DND-41 (cell line): ENCODE results near the gene ITPR2.

ENCODE experiments used
- ATAC-seq: fragments of 200-7000 bp; cut with Tn5 transposase; 3 replicates; pipeline ENCODE4 v1.9.1; 2021; ENCODE audit warnings: low read depth; ENCODE audit not compliant: insufficient read depth
- DNase-seq: peaks from one replicate; pipeline ENCODE4 v3.0.0-alpha.2; 2020
- H2AFZ ChIP-seq: 2 replicates; pipeline ENCODE4 v1.6.0; 2012; ENCODE audit warnings: low read depth, low read length
- H3K27ac ChIP-seq: 2 replicates; pipeline ENCODE4 v1.5.1; 2012; ENCODE audit warnings: low read length, inconsistent platforms
- H3K27me3 ChIP-seq: fragments of 200-600 bp; sonication (generic); 2 replicates; pipeline ENCODE4 v1.6.0; 2012; ENCODE audit warnings: low read length, mild to moderate bottlenecking, inconsistent platforms; ENCODE audit not compliant: insufficient read depth, poor library complexity
- H3K36me3 ChIP-seq: 2 replicates; pipeline ENCODE4 v1.5.1; 2012; ENCODE audit warnings: low read length, inconsistent platforms; ENCODE audit not compliant: insufficient read depth
- H3K4me1 ChIP-seq: 2 replicates; pipeline ENCODE4 v1.5.1; 2012; ENCODE audit warnings: mild to moderate bottlenecking, low read length; ENCODE audit not compliant: insufficient read depth
- H3K4me2 ChIP-seq: 2 replicates; pipeline ENCODE4 v1.6.0; 2012; ENCODE audit warnings: mild to moderate bottlenecking, moderate library complexity, low read length, inconsistent platforms; ENCODE audit not compliant: insufficient read depth
- H3K4me3 ChIP-seq, 2 experiments: fragments of 200-600 bp in 1 of 2; shearing (Covaris generic) in 1 of 2; 2 replicates each; pipeline ENCODE4 v1.5.1; 2012 to 2016; ENCODE audit warnings: inconsistent platforms in 2 of 2, low read length in 2 of 2, mild to moderate bottlenecking in 2 of 2, low read depth in 1 of 2, moderate library complexity in 1 of 2
- H3K79me2 ChIP-seq: 2 replicates; pipeline ENCODE4 v1.6.0; 2012; ENCODE audit warnings: low read length, inconsistent platforms; ENCODE audit not compliant: insufficient read depth
- H3K9ac ChIP-seq: 2 replicates; pipeline ENCODE4 v1.6.0; 2012; ENCODE audit warnings: low read depth, mild to moderate bottlenecking, inconsistent platforms, low read length, moderate library complexity
- H3K9me3 ChIP-seq: 2 replicates; pipeline ENCODE4 v1.5.1; 2012; ENCODE audit warnings: low read length, moderate library complexity, mild to moderate bottlenecking, inconsistent platforms; ENCODE audit not compliant: insufficient read depth, severe bottlenecking
- H4K20me1 ChIP-seq: 2 replicates; pipeline ENCODE4 v1.6.0; 2012; ENCODE audit warnings: low read length; ENCODE audit not compliant: insufficient read depth
- EZH2 ChIP-seq: IDR thresholded peaks from 3 replicates; pipeline ENCODE4 v1.6.1; 2012; ENCODE audit warnings: borderline replicate concordance, low read depth, mild to moderate bottlenecking, moderate library complexity, low read length, inconsistent platforms; ENCODE audit not compliant: severe bottlenecking
- TF ChIP-seq, protein P1 (sequence below): IDR thresholded peaks from 2 replicates; pipeline ENCODE4 v1.5.1; 2012; ENCODE audit warnings: borderline replicate concordance, low read length, moderate library complexity, mild to moderate bottlenecking; ENCODE audit not compliant: poor library complexity, severe bottlenecking; ENCODE audit errors: extremely low read depth

Gene ITPR2

DNA sequence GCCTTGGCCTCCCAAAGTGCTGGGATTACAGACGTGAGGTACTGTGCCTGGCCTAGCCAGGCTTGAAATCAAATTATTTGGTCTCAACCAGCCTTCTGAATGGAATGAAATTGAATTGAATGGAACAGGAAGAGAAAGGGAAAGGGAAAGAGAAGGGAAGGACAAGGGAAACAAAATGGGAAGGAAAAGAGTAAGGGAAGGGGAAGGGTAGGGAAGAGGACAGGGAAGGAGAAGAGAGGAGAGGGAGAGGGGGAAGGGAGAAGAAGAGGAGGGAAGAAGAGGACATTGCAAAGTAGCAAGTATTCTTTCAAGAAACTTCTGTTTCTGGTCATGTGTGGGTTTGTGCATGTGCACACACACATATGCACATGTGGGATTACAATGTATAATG, 97.8 kb downstream of the ITPR2 start:
- H4K20me1 ChIP-seq: 0 out of 2 replicates have a peak, but pooled peaks cover 3% of the 10 kb centered on the region
- H3K9me3 ChIP-seq: peaks cover 6% of the 10 kb centered on the region
- H3K4me2 ChIP-seq: no peak overlapping the region
- H3K4me3 ChIP-seq: no peak overlapping the region
- peaks cover 64% of the 10 kb centered on the region for H3K79me2 ChIP-seq
- no peak for ATAC-seq
- no peak for DNase-seq
- no peak overlapping the region for H2AFZ ChIP-seq
- no peak overlapping the region for H3K27ac ChIP-seq
- H3K27me3 ChIP-seq: no peaks in the 10 kb centered on the region
- no peak for TF ChIP-seq EZH2
- TF ChIP-seq, protein P1, sequence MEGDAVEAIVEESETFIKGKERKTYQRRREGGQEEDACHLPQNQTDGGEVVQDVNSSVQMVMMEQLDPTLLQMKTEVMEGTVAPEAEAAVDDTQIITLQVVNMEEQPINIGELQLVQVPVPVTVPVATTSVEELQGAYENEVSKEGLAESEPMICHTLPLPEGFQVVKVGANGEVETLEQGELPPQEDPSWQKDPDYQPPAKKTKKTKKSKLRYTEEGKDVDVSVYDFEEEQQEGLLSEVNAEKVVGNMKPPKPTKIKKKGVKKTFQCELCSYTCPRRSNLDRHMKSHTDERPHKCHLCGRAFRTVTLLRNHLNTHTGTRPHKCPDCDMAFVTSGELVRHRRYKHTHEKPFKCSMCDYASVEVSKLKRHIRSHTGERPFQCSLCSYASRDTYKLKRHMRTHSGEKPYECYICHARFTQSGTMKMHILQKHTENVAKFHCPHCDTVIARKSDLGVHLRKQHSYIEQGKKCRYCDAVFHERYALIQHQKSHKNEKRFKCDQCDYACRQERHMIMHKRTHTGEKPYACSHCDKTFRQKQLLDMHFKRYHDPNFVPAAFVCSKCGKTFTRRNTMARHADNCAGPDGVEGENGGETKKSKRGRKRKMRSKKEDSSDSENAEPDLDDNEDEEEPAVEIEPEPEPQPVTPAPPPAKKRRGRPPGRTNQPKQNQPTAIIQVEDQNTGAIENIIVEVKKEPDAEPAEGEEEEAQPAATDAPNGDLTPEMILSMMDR: no peak
- H3K36me3 ChIP-seq: no peaks in the 10 kb centered on the region
- H3K4me1 ChIP-seq: no peaks in the 10 kb centered on the region
- no peak overlapping the region for H3K9ac ChIP-seq

DNA sequence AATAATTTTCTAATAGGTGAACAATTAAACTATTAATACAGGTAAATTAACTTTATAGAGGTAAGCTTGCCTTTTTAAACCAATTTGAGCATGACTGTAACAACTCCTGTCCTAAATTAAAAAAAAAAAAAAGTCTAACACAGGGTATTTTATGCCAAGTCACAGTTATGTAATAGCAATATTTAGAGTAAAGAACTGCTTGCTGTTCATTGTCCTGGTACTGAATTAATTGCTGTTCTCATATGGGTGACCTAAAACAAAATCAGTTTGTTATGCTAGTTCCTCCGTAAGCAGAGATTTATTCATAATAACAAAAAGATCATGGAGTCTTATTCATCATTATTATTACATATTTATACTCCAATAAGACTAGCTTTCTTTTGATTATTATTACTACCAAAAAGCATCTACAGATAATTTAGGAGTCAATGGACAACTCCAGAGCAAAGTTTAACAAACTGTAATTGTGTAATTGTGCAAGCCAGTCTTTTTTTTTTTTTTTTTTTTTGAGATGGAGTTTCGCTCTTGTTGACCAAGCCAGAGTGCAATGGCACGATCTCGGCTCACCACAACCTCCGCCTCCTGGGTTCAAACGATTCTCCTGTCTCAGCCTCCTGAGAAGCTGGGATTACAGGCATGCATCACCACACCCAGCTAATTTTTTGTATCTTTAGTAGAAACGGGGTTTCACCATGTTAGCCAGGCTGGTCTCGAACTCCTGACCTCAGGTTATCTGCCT, 98.3 kb downstream of the ITPR2 start:
- Histone ChIP-seq H3K79me2 (peaks cover 64% of the 10 kb centered on the region), H4K20me1 (0 out of 2 replicates have a peak, but pooled peaks cover 3% of the 10 kb centered on the region), H3K27me3 (no peaks in the 10 kb centered on the region), H3K9ac (no peak overlapping the region), H3K4me3 (no peak overlapping the region), H3K36me3 (no peaks in the 10 kb centered on the region), H3K4me2 (no peak overlapping the region), H3K4me1 (no peaks in the 10 kb centered on the region), H3K27ac (no peak overlapping the region), H3K9me3 (peaks cover 6% of the 10 kb centered on the region), H2AFZ (no peak overlapping the region)
- no peak for TF ChIP-seq EZH2
- TF ChIP-seq, protein P1: no peak
- ATAC-seq (no peak), DNase-seq (no peak)

DNA sequence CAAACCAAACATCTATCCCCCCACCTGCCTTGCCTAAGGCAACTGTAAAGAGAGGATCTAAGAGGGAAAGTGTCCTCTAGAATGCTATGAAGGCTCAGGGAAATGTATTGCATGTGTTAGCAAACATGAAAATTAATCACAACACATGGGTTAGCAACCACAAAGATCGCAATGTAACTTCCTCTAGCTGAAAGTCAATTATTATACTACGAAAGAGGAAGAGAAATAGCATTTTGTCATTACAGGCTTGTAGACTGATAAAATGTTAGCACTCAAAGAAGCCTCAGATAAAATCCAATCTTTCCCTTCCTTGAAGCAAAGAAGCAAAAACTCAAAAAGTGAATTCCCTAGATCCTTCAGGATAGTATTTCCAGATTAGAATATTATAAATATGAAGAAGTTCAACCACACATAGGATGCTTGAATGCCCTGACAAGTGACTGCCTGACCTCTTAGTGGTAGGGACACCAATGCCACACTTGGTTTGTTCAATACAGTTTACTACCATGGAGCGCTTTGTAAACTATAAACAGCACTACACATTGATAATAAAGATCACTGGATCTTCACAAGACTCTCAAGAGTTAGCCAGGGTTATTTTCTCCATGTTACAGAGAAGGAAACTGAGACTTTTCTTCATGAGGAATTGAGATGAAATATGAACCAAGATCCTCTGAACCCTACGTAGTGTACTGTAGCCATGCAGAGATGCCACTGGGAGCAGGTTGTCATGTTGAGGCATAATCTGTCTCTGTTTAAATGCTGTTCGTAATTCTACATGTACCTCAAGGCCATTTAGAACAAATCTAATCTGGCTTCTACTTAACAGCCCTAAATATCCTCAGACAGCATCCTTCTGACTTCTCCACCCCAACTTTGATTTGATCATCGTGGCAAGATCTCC, 100.7 kb downstream of the ITPR2 start:
- DNase-seq (no peak), ATAC-seq (no peak)
- no peaks in the 10 kb centered on the region for H3K27me3 ChIP-seq
- no peaks in the 10 kb centered on the region for H3K36me3 ChIP-seq
- peaks cover 67% of the 10 kb centered on the region for H3K79me2 ChIP-seq
- no peak overlapping the region for H3K9ac ChIP-seq
- H3K4me3 ChIP-seq: no peak overlapping the region
- no peak overlapping the region for H3K27ac ChIP-seq
- TF ChIP-seq, protein P1: no peak
- TF ChIP-seq EZH2: no peak
- no peak overlapping the region for H2AFZ ChIP-seq
- no peaks in the 10 kb centered on the region for H3K4me1 ChIP-seq
- no peak overlapping the region for H3K4me2 ChIP-seq
- H4K20me1 ChIP-seq: 0 out of 2 replicates have a peak, but pooled peaks cover 3% of the 10 kb centered on the region
- H3K9me3 ChIP-seq: no peaks in the 10 kb centered on the region
